NCI-H2171 (cell line): Measurements from ENCODE around the gene C19orf85.
"Not testable (repeated sequence)": the region's sequence is repeated elsewhere in the genome, so short reads cannot be mapped to it uniquely, and the experiment has no call there.

Source experiments
- DNase-seq: peaks from one replicate; lab custom pipeline; 2025; lab: John Stamatoyannopoulos, UW

C19orf85 gene

DNA sequence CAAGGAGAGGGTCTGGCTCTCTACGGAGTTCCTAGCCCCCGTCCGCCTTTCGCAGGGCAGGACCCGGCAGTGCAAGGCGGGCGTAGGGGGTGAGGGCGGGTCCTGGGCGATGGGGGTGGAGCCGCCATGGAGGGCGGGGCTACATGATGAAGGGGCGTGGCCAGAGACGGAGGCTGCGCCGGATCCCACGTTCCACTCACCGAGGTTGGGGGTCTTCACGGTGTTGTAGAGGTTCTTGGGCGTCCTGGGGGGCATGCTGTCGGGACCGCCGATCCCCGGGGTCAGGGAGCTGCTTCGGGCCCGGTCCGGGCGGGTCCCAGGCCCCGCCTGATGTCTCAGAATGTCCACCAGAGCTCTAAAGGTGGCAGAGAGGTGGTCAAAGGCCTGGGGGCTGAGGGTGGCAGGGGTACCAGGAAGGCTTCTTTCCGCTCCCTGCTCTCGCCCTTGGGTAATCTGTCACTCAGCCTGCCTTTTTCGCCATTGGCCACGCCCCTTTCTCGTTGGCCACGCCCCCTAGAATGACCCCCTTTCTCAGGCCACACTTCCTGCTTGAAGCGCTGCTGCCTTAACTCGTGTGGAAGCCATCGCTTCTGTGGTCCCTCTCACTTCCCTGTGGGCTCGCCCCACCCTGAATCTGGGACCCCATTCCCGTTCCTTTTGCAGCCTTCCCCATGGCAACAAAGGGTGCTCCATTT lies 24.0 kb downstream of the C19orf85 start:
- no peak for DNase-seq

DNA sequence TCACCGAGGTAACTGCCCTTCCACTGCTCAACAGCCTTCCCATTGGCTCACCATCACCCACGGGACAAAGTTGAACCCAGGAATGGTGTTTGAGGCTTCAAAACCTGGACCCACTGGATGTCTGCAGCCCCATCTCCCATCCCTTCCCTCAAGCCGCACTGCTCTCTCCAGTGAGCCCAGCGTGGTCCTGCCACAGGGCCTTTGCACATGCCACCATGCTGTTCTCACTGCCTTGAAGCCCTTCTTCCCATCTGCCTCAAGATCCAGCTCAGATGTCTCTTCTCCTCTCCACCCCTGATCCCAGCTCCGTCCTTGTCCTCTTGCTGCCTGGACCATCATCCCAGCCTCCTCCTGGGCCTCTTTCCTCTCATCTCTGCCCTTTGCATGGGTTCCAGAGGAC lies 25.5 kb downstream of the C19orf85 start:
- DNase-seq = no peak

DNA sequence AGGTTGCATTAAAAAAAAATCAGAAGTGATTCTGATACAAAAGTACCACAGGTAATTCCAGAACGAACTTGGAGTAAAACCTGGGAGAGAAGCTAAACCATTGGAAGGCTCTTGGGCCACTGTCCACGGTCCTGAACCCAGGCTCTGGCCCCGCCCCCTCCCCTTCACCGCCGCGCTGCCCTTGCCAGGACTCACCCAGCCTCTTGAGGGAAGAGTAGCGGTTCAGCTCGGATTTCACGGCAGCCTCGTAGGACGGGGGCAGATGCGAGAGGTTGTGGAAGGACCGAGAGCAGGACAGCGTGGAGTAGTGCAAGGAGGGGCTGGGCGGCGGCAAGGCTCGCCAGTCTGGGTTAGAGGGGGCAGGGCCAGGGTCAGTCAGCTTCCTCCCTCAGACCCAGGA lies 27.1 kb downstream of the C19orf85 start:
- no peak for DNase-seq

DNA sequence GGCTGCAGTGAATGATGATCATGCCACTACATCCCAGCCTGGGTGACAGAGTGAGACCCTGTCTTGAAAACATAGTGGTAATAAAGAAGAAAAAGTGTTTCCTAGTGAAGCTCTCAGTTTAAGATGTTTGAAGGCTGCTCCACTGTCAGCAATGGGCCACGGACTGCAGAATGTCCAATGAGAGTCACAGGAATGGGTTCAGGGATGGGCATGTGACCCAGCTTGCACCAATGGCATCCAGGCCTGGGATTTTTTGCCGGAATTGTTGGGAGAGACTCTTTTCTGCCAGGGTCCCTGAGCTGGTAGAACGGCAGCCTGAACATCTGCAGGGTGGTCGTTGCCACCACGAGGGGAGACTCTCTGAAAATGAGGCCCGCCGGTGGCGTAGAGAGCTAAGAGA lies 27.7 kb downstream of the C19orf85 start:
- no peak for DNase-seq

DNA sequence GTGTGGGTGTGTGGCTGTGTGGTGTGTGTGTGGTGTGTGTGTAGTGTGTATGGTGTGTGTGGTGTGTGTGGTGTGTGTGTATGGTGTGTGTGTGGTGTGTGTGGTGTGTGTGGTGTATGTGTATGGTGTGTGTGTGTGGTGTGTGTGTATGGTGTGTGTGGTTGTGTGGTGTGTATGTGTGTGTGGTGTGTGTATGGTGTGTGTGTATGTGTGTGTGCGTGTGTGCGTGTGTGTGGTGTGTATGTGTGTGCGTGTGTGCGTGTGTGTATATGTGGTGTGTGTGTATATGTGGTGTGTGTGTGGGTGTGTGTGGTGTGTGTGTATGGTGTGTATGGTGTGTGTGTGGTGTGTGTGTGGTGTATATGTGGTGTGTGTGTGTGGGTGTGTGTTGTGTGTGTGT lies 29.5 kb downstream of the C19orf85 start:
- no peak for DNase-seq

DNA sequence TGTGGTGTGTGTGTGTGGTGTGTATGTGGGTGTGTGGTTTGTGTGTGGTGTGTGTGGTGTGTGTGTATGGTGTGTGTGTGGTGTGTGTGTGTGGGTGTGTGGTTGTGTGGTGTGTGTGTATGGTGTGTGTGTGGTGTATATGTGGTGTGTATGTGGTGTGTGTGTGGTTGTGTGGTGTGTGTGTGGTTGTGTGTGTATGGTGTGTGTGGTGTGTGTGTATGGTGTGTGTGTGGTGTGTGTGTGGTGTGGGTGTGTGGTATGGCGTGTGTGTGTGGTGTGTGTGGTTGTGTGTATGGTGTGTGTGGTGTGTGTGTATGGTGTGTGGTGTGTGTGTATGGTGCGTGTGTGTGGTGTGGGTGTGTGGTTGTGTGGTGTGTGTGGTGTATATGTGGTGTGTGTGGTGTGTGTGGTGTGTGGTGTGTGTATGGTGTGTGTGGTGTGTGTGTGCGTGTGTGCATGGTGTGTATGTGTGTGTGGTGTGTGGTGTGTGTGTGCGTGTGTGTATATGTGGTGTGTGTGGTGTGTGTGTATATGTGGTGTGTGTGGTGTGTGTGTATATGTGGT lies 30.1 kb downstream of the C19orf85 start:
- no peak for DNase-seq

DNA sequence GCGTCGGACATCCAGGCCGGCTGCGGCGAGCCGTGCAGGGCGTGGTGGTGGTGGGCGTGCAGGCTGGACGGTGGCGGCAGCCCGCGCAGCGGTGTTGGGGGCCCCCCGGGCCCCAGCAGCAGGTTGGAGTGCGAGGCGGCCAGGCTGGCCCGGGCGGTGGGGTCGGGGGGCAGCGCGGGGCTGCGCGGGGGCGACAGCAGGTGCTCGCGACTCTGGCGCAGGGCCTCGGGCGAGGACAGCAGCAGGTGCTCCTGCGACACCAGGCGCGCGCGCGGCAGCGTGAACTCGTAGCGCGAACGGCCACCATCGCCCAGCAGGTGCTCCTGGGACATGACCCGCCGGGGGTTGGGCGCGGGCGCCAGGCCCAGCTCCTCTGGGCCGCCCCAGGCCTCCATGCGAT lies 31.3 kb downstream of the C19orf85 start:
- no peak for DNase-seq

DNA sequence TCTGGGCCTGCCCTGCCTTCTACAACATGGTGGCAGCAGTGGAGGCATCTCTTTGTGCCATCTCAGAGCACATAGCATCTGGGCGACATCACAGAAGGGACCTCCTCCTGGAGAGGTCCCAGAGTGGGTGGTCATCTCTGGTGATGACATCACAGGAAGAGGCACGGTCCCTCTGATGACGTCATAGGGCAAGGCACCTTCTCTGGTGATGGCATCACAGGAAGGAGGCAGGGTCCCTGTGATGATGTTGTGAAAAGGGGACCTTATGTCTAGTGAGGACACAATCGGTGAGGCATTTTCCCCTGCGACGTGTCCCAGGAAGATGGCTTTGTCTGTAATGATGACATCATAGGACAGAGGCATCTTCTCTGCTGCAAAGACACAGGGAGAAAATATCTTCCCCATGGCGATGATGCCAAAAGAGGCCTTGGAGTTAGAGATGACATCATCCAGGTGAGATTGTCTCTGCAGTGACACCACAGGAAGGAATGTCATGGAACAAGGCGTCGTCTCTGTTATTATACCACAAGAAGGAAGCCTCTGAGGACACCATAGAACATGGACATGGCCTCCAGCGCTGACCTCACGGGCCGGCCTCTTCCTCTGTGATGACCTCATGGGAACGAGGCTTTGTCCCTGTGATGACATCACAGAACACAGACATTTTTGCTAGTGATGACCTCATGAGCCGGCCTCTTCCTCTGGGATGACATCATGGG lies 32.2 kb downstream of the C19orf85 start:
- DNase-seq = no peak

DNA sequence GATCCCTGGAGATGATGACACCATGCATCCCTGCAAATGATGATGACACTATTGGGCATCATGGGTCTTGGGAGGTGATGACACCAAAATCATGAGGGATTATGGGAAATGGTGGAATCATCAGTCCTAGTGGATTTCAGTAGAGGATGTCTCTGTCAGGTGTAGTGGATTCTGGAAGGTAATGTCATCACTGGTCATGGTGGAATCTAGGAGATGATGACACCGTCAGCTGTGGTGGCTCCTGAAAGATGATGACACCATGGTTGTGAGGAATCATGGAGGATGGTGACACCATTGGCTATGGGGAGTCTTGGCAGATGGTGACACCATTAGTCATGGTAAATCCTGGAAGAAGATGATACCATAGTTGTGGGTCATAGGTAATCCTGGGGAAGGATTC lies 33.4 kb downstream of the C19orf85 start:
- DNase-seq = no peak

DNA sequence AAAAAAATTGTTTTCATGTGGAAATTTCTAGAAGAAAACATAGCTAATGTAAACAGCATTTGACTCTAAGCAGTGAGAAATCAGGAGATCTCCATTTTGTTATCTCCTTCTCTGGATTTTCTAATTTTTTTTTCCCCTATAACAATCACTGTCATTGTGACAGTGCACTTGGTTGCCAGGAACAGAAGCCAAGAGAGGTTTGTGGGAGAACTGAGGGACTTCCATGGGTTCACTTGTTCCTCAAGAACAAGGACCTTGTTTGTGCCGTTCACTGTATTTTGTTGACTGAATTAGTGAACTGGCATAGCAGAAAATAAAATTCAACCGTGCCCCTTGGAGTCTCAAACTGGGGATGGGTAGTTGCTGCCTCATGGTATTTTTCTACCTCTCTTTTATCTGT lies 38.5 kb downstream of the C19orf85 start:
- no peak for DNase-seq

DNA sequence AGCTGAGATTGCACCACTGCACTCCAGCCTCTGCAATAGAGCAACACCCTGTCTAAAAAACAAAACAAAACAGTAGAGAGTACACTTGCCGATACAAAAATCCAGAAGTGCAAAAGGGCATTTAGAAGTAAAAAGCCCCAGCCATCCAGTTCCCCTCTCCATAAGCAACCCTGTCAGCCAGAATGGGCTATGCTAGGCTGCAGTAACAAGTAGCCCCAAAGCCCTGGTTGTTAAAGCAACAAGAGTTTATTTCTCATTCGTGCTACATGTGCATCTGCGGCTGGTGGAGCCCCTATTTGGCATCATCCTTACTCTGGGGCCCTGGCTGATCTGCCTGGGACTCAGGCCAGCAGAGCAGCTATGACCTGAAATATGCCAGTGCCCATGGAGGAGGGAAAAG lies 40.0 kb downstream of the C19orf85 start:
- no peak for DNase-seq

DNA sequence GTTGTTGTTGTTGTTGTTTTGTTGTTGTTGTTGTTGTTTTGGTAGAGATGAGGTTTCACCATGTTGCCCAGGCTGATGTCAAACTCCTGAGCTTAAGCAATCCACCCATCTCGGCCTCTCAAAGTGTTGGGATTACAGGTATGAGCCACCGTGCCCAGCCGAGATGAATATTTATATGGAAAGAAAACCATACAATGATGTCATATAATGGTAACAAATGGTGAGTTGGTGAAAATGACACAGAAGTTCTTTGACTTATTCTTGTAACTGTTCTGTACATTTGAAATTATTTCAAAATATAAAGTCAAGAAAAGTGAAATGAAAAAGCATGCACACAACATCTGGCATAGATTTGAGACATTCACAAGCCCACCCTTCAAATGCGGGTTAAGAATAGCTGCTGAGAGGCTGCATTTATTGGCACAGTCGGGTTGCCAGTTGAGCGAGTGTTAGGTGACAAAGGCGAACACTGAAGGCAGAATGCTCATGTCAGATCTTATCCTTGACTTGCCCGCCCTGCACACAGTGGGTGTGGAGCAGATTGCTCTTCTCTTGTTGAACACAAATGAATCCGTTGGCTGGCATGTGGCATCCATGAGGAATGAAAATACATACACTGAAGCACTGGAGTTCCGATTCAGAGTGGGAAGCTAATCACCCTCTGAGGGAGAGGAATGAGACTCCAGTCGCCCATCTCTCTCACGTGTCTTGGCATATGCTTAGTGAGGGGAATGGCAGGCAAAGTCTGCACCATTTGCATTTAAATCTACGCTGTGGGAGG lies 41.1 kb downstream of the C19orf85 start:
- DNase-seq = no peak

DNA sequence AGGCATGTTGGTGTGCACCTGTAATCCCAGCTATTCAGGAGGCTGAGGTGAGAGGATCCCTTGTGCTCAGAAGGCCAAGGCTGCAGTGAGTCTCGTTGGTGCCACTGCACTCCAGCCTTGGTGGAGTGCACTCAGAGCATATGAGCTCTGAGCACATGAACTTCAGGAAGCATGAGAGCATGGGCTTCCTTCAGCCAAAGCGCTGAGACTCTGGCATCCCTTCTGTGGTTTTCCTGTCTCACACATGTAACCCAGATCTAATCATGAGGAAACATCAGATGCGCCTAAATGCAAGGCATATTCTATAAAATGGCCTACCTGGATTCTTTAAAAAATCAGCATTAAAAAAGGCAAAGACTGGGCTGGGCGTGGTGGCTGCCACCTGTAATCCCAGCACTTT lies 43.3 kb downstream of the C19orf85 start:
- not testable (repeated sequence) for DNase-seq

DNA sequence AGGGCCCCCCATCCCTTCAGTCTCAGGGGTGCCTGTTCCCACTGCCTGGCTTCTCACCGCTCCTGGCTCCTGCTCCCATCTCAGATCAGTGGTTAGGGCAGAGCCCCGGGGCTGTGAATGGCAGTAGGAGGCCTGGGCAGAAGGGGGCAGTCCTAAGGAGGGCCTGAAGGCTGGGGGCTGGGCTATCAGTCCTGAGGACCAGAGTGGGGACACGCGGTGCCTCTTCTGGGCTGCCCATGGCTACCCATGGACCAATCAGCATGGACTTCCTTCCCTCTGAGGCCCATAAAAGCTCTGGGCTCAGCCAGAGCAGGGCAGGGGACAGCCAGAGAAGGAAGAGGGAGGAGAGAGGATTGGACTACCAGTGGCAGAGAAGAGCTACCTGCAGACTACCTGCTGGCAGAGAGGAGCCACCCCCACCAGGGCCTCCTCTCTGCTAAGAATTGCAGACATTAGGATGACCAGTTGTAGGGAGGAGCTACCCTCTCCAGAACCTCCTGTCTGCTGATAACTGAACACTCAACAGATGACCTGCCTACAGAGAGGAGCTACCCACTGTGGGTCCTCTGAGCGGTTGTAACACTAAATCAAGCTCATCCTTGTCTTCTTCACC lies 44.8 kb downstream of the C19orf85 start:
- no peak for DNase-seq

DNA sequence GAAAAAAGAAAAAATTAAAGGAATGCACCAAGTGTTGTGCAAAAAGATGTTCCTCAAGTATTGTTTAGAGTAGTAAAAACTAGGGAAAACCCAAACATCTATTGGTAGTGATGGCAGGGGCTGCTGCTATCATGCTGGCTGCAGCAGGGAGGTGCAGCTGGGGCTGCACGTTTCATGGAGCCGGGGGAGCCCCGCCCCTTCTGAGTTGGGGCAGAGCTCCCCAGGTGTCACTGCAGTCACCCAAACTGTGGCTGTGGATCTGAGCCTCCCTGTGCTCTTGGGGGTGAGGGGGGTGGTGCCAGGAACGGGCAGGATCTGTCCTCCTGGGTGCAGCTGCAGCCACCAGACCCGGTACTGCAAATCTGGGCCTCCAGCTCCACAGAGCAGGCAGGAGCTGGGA lies 45.4 kb downstream of the C19orf85 start:
- DNase-seq = no peak

DNA sequence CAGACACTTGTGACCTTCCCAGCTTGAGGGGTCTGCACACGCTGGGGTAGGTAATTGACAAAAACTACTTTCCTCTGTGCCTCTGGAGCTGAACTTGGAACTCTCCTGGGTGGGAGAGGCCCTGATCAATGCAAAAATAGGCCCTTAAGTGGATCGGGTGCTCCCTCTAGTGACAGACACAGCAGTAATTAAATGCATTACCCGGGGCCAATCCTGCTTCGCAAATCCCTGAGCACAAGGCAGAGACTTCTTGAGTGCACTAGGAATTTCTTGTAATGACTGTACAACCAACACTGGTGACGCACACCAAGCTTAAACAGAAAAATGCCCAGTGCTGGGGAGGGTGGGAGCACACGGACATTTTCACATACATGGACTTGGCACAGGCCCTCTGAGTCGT lies 46.4 kb downstream of the C19orf85 start:
- DNase-seq = peak; percentile 50
